Measurements from ENCODE around the gene ASB8. TPM values are rescaled to one million over a fixed set of nuclear protein-coding genes. Genes with fewer than 3 reads are reported as not detected.

The ASB8 gene
- polyA plus RNA-seq, 3 donors: 23.8 to 50.0 (median 38.4) TPM

GRCh38 chr12:48197971-48198671, 40.8 kb upstream of the ASB8 start:
- intact Hi-C loops (cut with micrococcal nuclease): loop anchor here (2.0 to 5.0 kb wide), 2 partner anchors 41 to 154 kb away; partner anchors contain the start of genes ZNF641 (in 2 of the 2) and ASB8 (in 1 of the 2)
- no peaks in the 10 kb centered on the region for H3K36me3 ChIP-seq (replicated peaks in 1 of 2; ENCODE audit: control insufficient read depth in 1 of 2, insufficient read depth in 2 of 2, low read length in 2 of 2)

More at GRCh38 chr12:48197971-48198671, 40.8 kb upstream of the ASB8 start:
- Histone ChIP-seq H3K79me2 (ENCODE audit: insufficient read depth, low read length) (peaks cover 24% of the 10 kb centered on the region), H3K27me3 (ENCODE audit: control insufficient read depth in 2 of 2, insufficient read depth in 2 of 2, low read length in 2 of 2) (peaks cover 0 to 15% of the 10 kb centered on the region in 2 donors), H4K20me1 (ENCODE audit: insufficient read depth, low read length) (no peaks in the 10 kb centered on the region), H3K27ac (ENCODE audit: low read depth in 1 of 2, low read length in 2 of 2) (peak overlapping the region; percentile 89 to 98), H3K4me1 (ENCODE audit: control insufficient read depth in 1 of 2, insufficient read depth in 2 of 2, low read length in 2 of 2) (peaks cover 38 to 47% of the 10 kb centered on the region in 2 donors), H2AFZ (ENCODE audit: insufficient read depth, low read depth, low read length, poor library complexity, severe bottlenecking) (peak overlapping the region; percentile 94), H3K9me3 (replicated peaks in 1 of 2; ENCODE audit: control insufficient read depth in 1 of 2, insufficient read depth in 1 of 2, low read length in 2 of 2) (no peaks in the 10 kb centered on the region), H3K4me3 (replicated peaks in 1 of 3; ENCODE audit: low read depth in 2 of 3, low read length in 3 of 3) (peak overlapping the region; percentile 78 to 89 (median 79)), H3K4me2 (replicated peaks; ENCODE audit: extremely low read depth, low read length, poor library complexity, severe bottlenecking) (peak overlapping the region; percentile 96), H3K9ac (ENCODE audit: insufficient read depth, low read length, poor library complexity, severe bottlenecking) (peak overlapping the region; percentile 92)
- H3K4me3 Mint-ChIP-seq: peak overlapping the region; percentile 92 to 96
- peak; percentile 94 to 97 (median 95) for DNase-seq
- H3K36me3 Mint-ChIP-seq: peaks cover 6 to 15% of the 10 kb centered on the region in 2 donors
- peaks cover 3 to 8% (median 5%) of the 10 kb centered on the region in 7 donors for H3K9me3 Mint-ChIP-seq
- H3K4me1 Mint-ChIP-seq: peaks cover 48% of the 10 kb centered on the region
- H3K27ac Mint-ChIP-seq: peak overlapping the region; percentile 97 to 99 (median 98)
- under 1% methylated on average over 38 of the region's 39 CpGs for WGBS (ENCODE audit: insufficient coverage)
- peaks cover 0 to 14% (median 4%) of the 10 kb centered on the region in 3 donors for H3K27me3 Mint-ChIP-seq (ENCODE audit: low read depth in 3 of 3)
- TF ChIP-seq CTCF (IDR thresholded peaks at IDR 0.05): no peak

All from CD14-positive monocyte (primary cell).